ENCODE results near the gene FAM110D.

- TF ChIP-seq HSF1 (IDR thresholded peaks at IDR 0.05; ENCODE audit: low read depth, low read length), result no peak
- no peak for TF ChIP-seq CTCF (IDR thresholded peaks at IDR 0.05 in 2 of 3, conservative IDR thresholded peaks at IDR 0.05 in 1 of 3; ENCODE audit: control insufficient read depth in 2 of 3, extremely low read depth in 1 of 3, insufficient read depth in 1 of 3, low read depth in 3 of 3, low read length in 3 of 3)
- TF ChIP-seq SMC3 (IDR thresholded peaks at IDR 0.05; ENCODE audit: borderline replicate concordance, low read length), result no peak
- TF ChIP-seq CREB1 (IDR thresholded peaks at IDR 0.05; ENCODE audit: low read depth), result no peak
- no peak for TF ChIP-seq POLR2A (IDR thresholded peaks at IDR 0.05; ENCODE audit: low read depth, low read length)
- no peak for TF ChIP-seq CHD1 (IDR thresholded peaks at IDR 0.05; ENCODE audit: low read depth, low read length)
- TF ChIP-seq YY1 (IDR thresholded peaks at IDR 0.05; ENCODE audit: low read depth, low read length), result no peak
- no peak for TF ChIP-seq NR2F1 (conservative IDR thresholded peaks at IDR 0.05)
Observed at GRCh38 chr1:26122988-26123973, 35.6 kb upstream of the FAM110D start.
